NCI-H69 (cell line): ENCODE results near the gene PCDHB16.
A peak's percentile ranks its signal among the peaks of the same experiment; 100 is the strongest.
"Not testable (repeated sequence)": the region's sequence is repeated elsewhere in the genome, so short reads cannot be mapped to it uniquely, and the experiment has no call there.

Experiments
- DNase-seq: peaks from one replicate; lab custom pipeline; 2025; lab: John Stamatoyannopoulos, UW

Gene PCDHB16

DNA sequence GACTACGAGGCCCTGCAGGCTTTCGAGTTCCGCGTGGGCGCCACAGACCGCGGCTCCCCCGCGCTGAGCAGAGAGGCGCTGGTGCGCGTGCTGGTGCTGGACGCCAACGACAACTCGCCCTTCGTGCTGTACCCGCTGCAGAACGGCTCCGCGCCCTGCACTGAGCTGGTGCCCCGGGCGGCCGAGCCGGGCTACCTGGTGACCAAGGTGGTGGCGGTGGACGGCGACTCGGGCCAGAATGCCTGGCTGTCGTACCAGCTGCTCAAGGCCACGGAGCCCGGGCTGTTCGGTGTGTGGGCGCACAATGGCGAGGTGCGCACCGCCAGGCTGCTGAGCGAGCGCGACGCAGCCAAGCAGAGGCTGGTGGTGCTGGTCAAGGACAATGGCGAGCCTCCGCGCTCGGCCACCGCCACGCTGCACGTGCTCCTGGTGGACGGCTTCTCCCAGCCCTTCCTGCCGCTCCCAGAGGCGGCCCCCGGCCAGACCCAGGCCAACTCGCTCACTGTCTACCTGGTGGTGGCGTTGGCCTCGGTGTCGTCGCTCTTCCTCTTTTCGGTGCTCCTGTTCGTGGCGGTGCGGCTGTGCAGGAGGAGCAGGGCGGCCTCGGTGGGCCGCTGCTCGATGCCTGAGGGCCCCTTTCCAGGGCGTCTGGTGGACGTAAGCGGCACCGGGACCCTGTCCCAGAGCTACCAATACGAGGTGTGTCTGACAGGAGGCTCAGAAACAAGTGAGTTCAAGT, 2.1 kb downstream of the PCDHB16 start:
- DNase-seq: not testable (repeated sequence)

GRCh38 chr5:141186897-141187512, 4.8 kb downstream of the PCDHB16 start, which contains the start of gene PCDHB9:
TSS of gene PCDHB9 (plus strand) at chr5:141187161. CDS start at chr5:141187319, 158 bp downstream.
- peak; percentile 80 for DNase-seq

GRCh38 chr5:141188682-141189081, 6.5 kb downstream of the PCDHB16 start:
- DNase-seq: not testable (repeated sequence)

GRCh38 chr5:141189131-141189530, 6.9 kb downstream of the PCDHB16 start:
- DNase-seq: not testable (repeated sequence)

DNA sequence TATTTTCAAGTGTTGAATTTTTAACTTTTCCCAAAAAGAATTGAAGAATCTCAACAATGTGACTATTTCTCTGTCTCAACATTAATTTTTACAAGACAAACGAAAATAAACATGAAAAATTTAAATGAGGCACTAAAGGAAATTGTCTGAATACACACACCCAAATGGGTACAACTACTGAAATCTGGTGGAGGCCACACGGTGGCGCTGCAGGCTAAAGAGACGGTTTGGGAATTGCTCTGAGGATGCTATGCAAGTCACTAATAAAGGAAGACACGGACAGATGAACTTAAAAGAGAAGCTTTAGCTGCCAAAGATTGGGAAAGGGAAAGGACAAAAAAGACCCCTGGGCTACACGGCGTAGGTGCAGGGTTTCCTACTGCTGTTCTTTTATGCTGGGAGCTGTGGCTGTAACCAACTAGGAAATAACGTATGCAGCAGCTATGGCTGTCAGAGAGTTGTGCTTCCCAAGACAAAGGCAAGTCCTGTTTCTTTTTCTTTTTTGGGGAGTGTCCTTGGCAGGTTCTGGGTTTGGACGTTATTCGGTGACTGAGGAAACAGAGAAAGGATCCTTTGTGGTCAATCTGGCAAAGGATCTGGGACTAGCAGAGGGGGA, 10.0 kb downstream of the PCDHB16 start, which contains the start of gene PCDHB10:
Gene PCDHB10 (plus strand): TSS at position 244 of the 616 bp plus-strand sequence. CDS start 200 bp downstream, at position 444.
- DNase-seq: peak; percentile 57

DNA sequence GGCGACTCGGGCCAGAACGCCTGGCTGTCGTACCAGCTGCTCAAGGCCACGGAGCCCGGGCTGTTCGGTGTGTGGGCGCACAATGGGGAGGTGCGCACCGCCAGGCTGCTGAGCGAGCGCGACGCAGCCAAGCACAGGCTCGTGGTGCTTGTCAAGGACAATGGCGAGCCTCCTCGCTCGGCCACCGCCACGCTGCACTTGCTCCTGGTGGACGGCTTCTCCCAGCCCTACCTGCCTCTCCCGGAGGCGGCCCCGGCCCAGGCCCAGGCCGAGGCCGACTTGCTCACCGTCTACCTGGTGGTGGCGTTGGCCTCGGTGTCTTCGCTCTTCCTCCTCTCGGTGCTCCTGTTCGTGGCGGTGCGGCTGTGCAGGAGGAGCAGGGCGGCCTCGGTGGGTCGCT, 12.1 kb downstream of the PCDHB16 start:
- DNase-seq: not testable (repeated sequence)

GRCh38 chr5:141196363-141196762, 14.2 kb downstream of the PCDHB16 start:
- DNase-seq: no peak

DNA sequence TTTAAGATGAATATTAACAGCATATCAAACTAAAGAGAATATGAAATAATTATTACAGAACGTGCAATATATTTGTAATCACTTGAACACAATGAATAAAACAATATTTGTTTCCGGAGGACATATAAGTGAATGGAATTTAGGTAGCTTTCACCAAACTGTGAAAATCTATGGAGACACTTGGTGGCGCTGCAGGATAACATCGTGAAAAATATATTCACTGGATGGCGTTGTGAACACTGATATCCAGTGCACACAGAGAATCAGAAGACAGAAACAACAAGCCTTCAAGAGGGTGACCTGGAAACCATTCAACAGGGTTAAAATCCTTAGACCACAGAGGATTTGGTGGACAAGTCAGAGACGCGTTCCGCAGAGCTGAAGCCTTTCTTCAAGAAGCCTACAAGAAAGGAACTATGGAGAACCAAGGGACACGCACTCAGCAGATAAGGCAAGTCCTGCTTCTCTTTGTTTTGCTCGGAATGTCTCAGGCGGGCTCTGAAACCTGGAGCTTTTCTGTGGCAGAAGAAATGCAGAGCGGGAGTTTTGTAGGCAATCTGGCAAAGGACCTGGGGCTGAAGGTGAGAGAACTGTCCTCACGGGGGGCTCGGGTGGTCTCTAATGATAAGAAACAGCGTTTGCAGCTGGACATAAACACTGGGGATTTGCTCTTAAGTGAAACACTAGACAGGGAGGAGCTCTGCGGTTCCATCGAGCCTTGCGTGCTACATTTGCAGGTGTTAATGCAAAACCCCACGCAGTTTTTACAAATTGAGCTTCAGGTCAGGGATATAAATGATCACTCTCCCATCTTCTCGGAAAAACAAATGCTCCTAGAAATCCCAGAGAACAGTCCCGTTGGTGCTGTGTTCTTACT, 17.4 kb downstream of the PCDHB16 start, which contains the start of gene PCDHB11:
Gene PCDHB11 (plus strand): TSS at position 269 of the 877 bp plus-strand sequence. CDS start 148 bp downstream, at position 417.
- peak; percentile 36 for DNase-seq

DNA sequence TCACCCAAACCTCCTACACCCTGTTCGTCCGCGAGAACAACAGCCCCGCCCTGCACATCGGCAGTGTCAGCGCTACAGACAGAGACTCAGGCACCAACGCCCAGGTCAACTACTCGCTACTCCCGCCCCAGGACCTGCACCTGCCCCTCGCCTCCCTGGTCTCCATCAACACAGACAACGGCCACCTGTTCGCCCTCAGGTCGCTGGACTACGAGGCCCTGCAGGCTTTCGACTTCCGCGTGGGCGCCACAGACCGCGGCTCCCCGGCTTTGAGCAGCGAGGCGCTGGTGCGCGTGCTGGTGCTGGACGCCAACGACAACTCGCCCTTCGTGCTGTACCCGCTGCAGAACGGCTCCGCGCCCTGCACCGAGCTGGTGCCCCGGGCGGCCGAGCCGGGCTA, 18.9 kb downstream of the PCDHB16 start:
- DNase-seq: not testable (repeated sequence)

DNA sequence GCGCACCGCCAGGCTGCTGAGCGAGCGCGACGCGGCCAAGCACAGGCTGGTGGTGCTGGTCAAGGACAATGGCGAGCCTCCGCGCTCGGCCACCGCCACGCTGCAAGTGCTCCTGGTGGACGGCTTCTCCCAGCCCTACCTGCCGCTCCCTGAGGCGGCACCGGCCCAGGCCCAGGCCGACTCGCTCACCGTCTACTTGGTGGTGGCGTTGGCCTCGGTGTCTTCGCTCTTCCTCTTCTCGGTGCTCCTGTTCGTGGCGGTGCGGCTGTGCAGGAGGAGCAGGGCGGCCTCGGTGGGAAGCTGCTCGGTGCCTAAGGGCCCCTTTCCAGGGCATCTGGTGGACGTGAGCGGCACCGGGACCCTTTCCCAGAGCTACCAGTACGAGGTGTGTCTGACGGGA, 19.5 kb downstream of the PCDHB16 start:
- DNase-seq: not testable (repeated sequence)

- peak; percentile 51 for DNase-seq
Measured at GRCh38 chr5:141208478-141208877, 26.3 kb downstream of the PCDHB16 start, which contains the start of gene PCDHB12. TSS of gene PCDHB12 (plus strand) at chr5:141208719. CDS start at chr5:141208908, 189 bp downstream.

DNA sequence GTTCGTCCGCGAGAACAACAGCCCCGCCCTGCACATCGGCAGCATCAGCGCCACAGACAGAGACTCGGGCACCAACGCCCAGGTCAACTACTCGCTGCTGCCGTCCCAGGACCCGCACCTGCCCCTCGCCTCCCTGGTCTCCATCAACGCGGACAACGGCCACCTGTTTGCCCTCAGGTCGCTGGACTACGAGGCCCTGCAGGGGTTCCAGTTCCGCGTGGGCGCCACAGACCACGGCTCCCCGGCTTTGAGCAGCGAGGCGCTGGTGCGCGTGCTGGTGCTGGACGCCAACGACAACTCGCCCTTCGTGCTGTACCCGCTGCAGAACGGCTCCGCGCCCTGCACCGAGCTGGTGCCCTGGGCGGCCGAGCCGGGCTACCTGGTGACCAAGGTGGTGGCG, 28.1 kb downstream of the PCDHB16 start:
- not testable (repeated sequence) for DNase-seq

DNA sequence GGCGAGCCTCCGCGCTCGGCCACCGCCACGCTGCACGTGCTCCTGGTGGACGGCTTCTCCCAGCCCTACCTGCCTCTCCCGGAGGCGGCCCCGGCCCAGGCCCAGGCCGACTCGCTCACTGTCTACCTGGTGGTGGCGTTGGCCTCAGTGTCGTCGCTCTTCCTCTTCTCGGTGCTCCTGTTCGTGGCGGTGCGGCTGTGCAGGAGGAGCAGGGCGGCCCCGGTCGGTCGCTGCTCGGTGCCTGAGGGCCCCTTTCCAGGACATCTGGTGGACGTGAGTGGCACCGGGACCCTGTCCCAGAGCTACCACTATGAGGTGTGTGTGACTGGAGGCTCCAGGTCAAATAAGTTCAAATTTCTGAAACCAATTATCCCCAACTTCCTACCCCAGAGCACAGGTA, 28.7 kb downstream of the PCDHB16 start:
- DNase-seq: not testable (repeated sequence)

DNA sequence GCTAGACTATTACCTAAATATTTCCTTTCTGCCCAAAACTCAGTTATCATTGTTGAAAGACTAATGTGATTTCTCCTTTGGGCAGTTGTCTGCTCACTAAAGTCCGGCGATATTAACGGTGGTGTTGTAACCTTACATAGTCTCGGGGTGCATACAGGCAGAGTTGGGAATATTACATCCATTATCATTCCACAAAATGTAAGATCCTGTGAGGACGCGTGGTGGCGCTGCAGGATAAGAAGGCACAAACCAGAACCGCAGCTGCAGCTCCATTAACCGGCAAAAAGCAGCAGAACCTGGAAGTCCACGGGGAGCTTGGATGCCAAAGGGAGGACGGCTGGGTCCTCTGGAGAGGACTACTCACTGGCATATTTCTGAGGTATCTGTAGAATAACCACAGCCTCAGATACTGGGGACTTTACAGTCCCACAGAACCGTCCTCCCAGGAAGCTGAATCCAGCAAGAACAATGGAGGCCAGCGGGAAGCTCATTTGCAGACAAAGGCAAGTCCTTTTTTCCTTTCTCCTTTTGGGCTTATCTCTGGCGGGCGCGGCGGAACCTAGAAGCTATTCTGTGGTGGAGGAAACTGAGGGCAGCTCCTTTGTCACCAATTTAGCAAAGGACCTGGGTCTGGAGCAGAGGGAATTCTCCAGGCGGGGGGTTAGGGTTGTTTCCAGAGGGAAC, 31.6 kb downstream of the PCDHB16 start, which contains the start of gene PCDHB13:
Gene PCDHB13 (plus strand): TSS at position 264 of the 684 bp plus-strand sequence. CDS start 205 bp downstream, at position 469.
- peak; percentile 77 for DNase-seq

DNA sequence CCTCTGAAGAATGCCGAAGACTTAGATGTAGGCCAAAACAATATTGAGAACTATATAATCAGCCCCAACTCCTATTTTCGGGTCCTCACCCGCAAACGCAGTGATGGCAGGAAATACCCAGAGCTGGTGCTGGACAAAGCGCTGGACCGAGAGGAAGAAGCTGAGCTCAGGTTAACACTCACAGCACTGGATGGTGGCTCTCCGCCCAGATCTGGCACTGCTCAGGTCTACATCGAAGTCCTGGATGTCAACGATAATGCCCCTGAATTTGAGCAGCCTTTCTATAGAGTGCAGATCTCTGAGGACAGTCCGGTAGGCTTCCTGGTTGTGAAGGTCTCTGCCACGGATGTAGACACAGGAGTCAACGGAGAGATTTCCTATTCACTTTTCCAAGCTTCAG, 32.4 kb downstream of the PCDHB16 start:
- DNase-seq: not testable (repeated sequence)

- DNase-seq: not testable (repeated sequence)
Measured at GRCh38 chr5:141215504-141215903, 33.3 kb downstream of the PCDHB16 start.

DNA sequence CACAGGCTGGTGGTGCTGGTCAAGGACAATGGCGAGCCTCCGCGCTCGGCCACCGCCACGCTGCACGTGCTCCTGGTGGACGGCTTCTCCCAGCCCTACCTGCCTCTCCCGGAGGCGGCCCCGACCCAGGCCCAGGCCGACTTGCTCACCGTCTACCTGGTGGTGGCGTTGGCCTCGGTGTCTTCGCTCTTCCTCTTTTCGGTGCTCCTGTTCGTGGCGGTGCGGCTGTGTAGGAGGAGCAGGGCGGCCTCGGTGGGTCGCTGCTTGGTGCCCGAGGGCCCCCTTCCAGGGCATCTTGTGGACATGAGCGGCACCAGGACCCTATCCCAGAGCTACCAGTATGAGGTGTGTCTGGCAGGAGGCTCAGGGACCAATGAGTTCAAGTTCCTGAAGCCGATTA, 33.8 kb downstream of the PCDHB16 start:
- DNase-seq: not testable (repeated sequence)

GRCh38 chr5:141223112-141223783, 41.1 kb downstream of the PCDHB16 start, which contains the start of gene PCDHB14:
TSS of gene PCDHB14 (plus strand) at chr5:141223343. CDS start at chr5:141223506, 163 bp downstream.
- peak; percentile 79 for DNase-seq

- DNase-seq: not testable (repeated sequence)
Measured at GRCh38 chr5:141224844-141225243, 42.7 kb downstream of the PCDHB16 start.

DNA sequence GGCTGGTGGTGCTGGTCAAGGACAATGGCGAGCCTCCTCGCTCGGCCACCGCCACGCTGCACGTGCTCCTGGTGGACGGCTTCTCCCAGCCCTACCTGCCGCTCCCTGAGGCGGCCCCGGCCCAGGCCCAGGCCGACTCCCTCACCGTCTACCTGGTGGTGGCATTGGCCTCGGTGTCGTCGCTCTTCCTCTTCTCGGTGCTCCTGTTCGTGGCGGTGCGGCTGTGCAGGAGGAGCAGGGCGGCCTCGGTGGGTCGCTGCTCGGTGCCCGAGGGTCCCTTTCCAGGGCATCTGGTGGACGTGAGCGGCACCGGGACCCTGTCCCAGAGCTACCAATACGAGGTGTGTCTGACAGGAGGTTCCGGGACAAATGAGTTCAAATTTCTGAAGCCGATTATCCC, 43.2 kb downstream of the PCDHB16 start:
- not testable (repeated sequence) for DNase-seq
